ENCODE measurements around the gene ZMIZ1. TPM values are rescaled to one million over a fixed set of nuclear protein-coding genes. Genes with fewer than 3 reads are reported as not detected.

ZMIZ1 gene
- total and polyA plus RNA-seq, 4 donors: 3.9 to 19.1 (median 9.8) TPM

DNA sequence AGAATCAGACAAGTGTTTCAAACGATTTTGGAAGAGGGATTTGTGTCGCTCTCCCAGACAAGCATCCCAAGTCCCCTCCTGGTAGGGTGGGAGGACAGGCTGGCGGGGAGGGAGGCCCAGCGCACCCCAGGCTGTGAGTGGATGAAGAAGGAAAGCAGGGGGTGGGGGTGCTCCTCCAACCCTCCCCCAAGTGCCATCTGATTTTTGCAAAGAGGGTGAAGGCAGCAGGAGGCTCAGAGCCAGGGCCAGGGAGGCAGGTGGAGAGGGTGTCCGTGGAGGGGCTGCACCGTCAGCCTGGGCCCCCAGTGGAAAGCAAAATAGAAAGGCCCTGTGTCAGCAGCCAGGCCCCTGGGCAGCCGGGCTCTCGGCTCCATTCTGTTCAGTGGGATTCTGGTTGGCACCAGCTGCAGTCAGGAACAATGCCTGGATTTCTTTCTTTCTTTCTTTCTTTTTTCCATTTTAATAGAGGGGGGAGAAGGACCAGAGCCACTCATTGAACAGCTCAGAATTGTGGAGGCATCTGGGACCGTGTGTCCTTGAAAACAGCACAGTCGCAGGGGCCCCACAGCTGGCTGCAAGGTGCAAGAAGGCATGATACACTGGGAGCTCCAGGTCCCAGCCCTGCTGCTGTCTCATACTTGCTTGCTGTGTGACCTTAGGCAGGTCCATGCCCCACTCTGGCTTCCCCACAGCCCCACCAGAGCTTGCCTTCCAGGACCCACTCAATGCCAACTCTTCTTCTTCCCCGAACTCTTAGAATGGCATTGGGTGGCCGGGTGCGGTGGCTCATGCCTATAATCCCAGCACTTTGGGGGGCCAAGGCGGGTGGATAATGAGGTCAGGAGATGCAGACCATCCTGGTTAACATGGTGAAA lies 7.1 kb upstream of the ZMIZ1 start:
- Histone ChIP-seq H3K4me3 (ENCODE audit: low read depth in 1 of 3, low read length in 3 of 3) (no peak overlapping the region), H3K4me1 (ENCODE audit: control insufficient read depth in 4 of 4, insufficient read depth in 4 of 4, low read length in 3 of 4) (peaks cover 9 to 49% (median 37%) of the 10 kb centered on the region in 4 donors), H3K36me3 (ENCODE audit: control insufficient read depth in 4 of 4, insufficient read depth in 3 of 4, low read depth in 1 of 4, low read length in 3 of 4) (no peaks in the 10 kb centered on the region), H3K9me3 (ENCODE audit: control insufficient read depth in 4 of 4, low read length in 3 of 4) (no peaks in the 10 kb centered on the region), H3K9ac (ENCODE audit: low read depth in 1 of 2, low read length in 2 of 2) (no peak overlapping the region), H3K27ac (ENCODE audit: low read depth in 1 of 2, low read length in 2 of 2) (no peak overlapping the region), H3K27me3 (ENCODE audit: control insufficient read depth in 4 of 4, insufficient read depth in 4 of 4, low read length in 3 of 4) (no peaks in the 10 kb centered on the region)
- TF ChIP-seq SP1 (IDR thresholded peaks at IDR 0.05): no peak
- no peak for TF ChIP-seq MAX (IDR thresholded peaks at IDR 0.05)
- no peak for TF ChIP-seq TAF1 (conservative IDR thresholded peaks at IDR 0.05)
- TF ChIP-seq NR2F2 (IDR thresholded peaks at IDR 0.05): no peak
- no peak for TF ChIP-seq HNF4A (conservative IDR thresholded peaks at IDR 0.05)
- TF ChIP-seq CTCF (IDR thresholded peaks at IDR 0.05; ENCODE audit: low read depth, low read length, missing input control): no peak
- no peak for TF ChIP-seq FOXA2 (IDR thresholded peaks at IDR 0.05)
- no peak for DNase-seq (ENCODE audit: low spot score)
- WGBS: 87% methylated on average over 14 of the region's 14 CpGs

GRCh38 chr10:79063071-79063491 lies 5.7 kb upstream of the ZMIZ1 start:
- no peak for DNase-seq (ENCODE audit: low spot score)
- TF ChIP-seq HNF4A (conservative IDR thresholded peaks at IDR 0.05) (no peak), MAX (IDR thresholded peaks at IDR 0.05) (no peak), CTCF (IDR thresholded peaks at IDR 0.05; ENCODE audit: low read depth, low read length, missing input control) (no peak), FOXA2 (IDR thresholded peaks at IDR 0.05) (no peak), REST (IDR thresholded peaks at IDR 0.05) (no peak), RXRA (IDR thresholded peaks at IDR 0.05) (no peak), TAF1 (conservative IDR thresholded peaks at IDR 0.05) (no peak), RAD21 (IDR thresholded peaks at IDR 0.05) (no peak), SP1 (IDR thresholded peaks at IDR 0.05) (no peak), JUND (IDR thresholded peaks at IDR 0.05) (no peak), HNF4G (IDR thresholded peaks at IDR 0.05) (no peak), GABPA (IDR thresholded peaks at IDR 0.05 in 1 of 2, conservative IDR thresholded peaks at IDR 0.05 in 1 of 2) (no peak), ZBTB33 (IDR thresholded peaks at IDR 0.05) (no peak), NR2F2 (IDR thresholded peaks at IDR 0.05) (no peak), YY1 (IDR thresholded peaks at IDR 0.05) (no peak)
- TF ChIP-seq, protein P1, sequence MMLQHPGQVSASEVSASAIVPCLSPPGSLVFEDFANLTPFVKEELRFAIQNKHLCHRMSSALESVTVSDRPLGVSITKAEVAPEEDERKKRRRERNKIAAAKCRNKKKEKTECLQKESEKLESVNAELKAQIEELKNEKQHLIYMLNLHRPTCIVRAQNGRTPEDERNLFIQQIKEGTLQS (IDR thresholded peaks at IDR 0.05): no peak
- no peaks in the 10 kb centered on the region for H3K36me3 ChIP-seq (ENCODE audit: control insufficient read depth in 4 of 4, insufficient read depth in 3 of 4, low read depth in 1 of 4, low read length in 3 of 4)
- H3K9me3 ChIP-seq (ENCODE audit: control insufficient read depth in 4 of 4, low read length in 3 of 4): no peaks in the 10 kb centered on the region
- H3K4me1 ChIP-seq (ENCODE audit: control insufficient read depth in 4 of 4, insufficient read depth in 4 of 4, low read length in 3 of 4): peaks cover 10 to 48% (median 40%) of the 10 kb centered on the region in 4 donors
- WGBS: 76% methylated on average over 5 of the region's 5 CpGs
- no peak overlapping the region for H3K4me3 ChIP-seq (ENCODE audit: low read depth in 1 of 3, low read length in 3 of 3)
- no peak overlapping the region for H3K9ac ChIP-seq (ENCODE audit: low read depth in 1 of 2, low read length in 2 of 2)
- H3K27me3 ChIP-seq (ENCODE audit: control insufficient read depth in 4 of 4, insufficient read depth in 4 of 4, low read length in 3 of 4): no peaks in the 10 kb centered on the region
- no peak overlapping the region for H3K27ac ChIP-seq (ENCODE audit: low read depth in 1 of 2, low read length in 2 of 2)
